Measurements from ENCODE around the gene ZFP62.

- TF ChIP-seq CTCF (conservative IDR thresholded peaks at IDR 0.05 in 1 of 2, IDR thresholded peaks at IDR 0.05 in 1 of 2; ENCODE audit: extremely low read depth in 1 of 2, insufficient read depth in 1 of 2, low read depth in 1 of 2, low read length in 2 of 2) = no peak
- TF ChIP-seq EZH2 (IDR thresholded peaks at IDR 0.05; ENCODE audit: borderline replicate concordance, low read length) = no peak
Measured at GRCh38 chr5:180816608-180817534, 44.2 kb downstream of the ZFP62 start.

Measured in mammary epithelial cell (primary cell).